HAP-1 (cell line): ENCODE measurements around the gene JADE1.

Experiments
- DNase-seq, 2 experiments: peaks; one replicate each; pipeline ENCODE4 v3.0.0-alpha.2; 2016 to 2020; ENCODE audit warnings: low spot score in 2 of 2
- H3K27me3 ChIP-seq: fragments of 250-450 bp; sonication (Bioruptor Pico); 2 replicates; pipeline ENCODE4 v1.5.1; 2020; ENCODE audit warnings: low read depth, mild to moderate bottlenecking, moderate library complexity
- H3K36me3 ChIP-seq: fragments of 250-450 bp; sonication (Bioruptor Pico); replicated peaks from 2 replicates; pipeline ENCODE4 v1.5.1; 2020; ENCODE audit warnings: mild to moderate bottlenecking
- H3K4me1 ChIP-seq: fragments of 250-450 bp; sonication (Bioruptor Pico); 2 replicates; pipeline ENCODE4 v1.5.1; 2020; ENCODE audit warnings: mild to moderate bottlenecking
- H3K4me3 ChIP-seq: fragments of 250-450 bp; sonication (Bioruptor Pico); 2 replicates; pipeline ENCODE4 v1.5.1; 2020; ENCODE audit warnings: mild to moderate bottlenecking, moderate library complexity
- H3K9me3 ChIP-seq: fragments of 250-450 bp; sonication (Bioruptor Pico); 2 replicates; pipeline ENCODE4 v1.5.1; 2020; ENCODE audit warnings: mild to moderate bottlenecking, moderate library complexity
- in situ Hi-C: fragments of 300-500 bp; cut with MboI; formaldehyde crosslinking; loops from 3 replicates; pipeline ENCODE4 v1.14.3; 2020; ENCODE audit warnings: low sequenced_read_pairs, inconsistent platforms, mixed read lengths

Gene JADE1

GRCh38 chr4:128840711-128841318, 31.3 kb downstream of the JADE1 start:
- in situ Hi-C loops: no loop called here
- DNase-seq: no peak
- H3K27me3 ChIP-seq: no peaks in the 10 kb centered on the region
- peaks cover 12% of the 10 kb centered on the region for H3K4me1 ChIP-seq
- H3K4me3 ChIP-seq: no peak overlapping the region
- no peaks in the 10 kb centered on the region for H3K9me3 ChIP-seq
- H3K36me3 ChIP-seq: peaks cover 41% of the 10 kb centered on the region

- in situ Hi-C loops: no loop called here
- no peak overlapping the region for H3K4me3 ChIP-seq
- DNase-seq: no peak
- H3K36me3 ChIP-seq: peaks cover 44% of the 10 kb centered on the region
- H3K4me1 ChIP-seq: peaks cover 12% of the 10 kb centered on the region
- no peaks in the 10 kb centered on the region for H3K27me3 ChIP-seq
- no peaks in the 10 kb centered on the region for H3K9me3 ChIP-seq
Measured at GRCh38 chr4:128841402-128841801, 31.9 kb downstream of the JADE1 start.

- peaks cover 77% of the 10 kb centered on the region for H3K36me3 ChIP-seq
- in situ Hi-C loops: no loop called here
- DNase-seq: no peak
Measured at GRCh38 chr4:128844931-128845330, 35.4 kb downstream of the JADE1 start.

GRCh38 chr4:128846063-128846462, 36.6 kb downstream of the JADE1 start:
- no peaks in the 10 kb centered on the region for H3K9me3 ChIP-seq
- peaks cover 82% of the 10 kb centered on the region for H3K36me3 ChIP-seq
- no peak overlapping the region for H3K4me3 ChIP-seq
- no peaks in the 10 kb centered on the region for H3K4me1 ChIP-seq
- H3K27me3 ChIP-seq: no peaks in the 10 kb centered on the region
- in situ Hi-C loops: no loop called here
- DNase-seq: no peak

More at GRCh38 chr4:128844931-128845330, 35.4 kb downstream of the JADE1 start:
- Histone ChIP-seq H3K9me3 (no peaks in the 10 kb centered on the region), H3K4me1 (no peaks in the 10 kb centered on the region), H3K4me3 (no peak overlapping the region), H3K27me3 (no peaks in the 10 kb centered on the region)

GRCh38 chr4:128847082-128847724, 37.7 kb downstream of the JADE1 start:
- peaks cover 93% of the 10 kb centered on the region for H3K36me3 ChIP-seq

GRCh38 chr4:128848461-128848860, 39.0 kb downstream of the JADE1 start:
- Histone ChIP-seq H3K36me3 (peaks cover 95% of the 10 kb centered on the region), H3K9me3 (no peaks in the 10 kb centered on the region), H3K4me3 (no peak overlapping the region), H3K4me1 (no peaks in the 10 kb centered on the region), H3K27me3 (no peaks in the 10 kb centered on the region)
- in situ Hi-C loops: no loop called here
- DNase-seq: no peak

More at GRCh38 chr4:128847082-128847724, 37.7 kb downstream of the JADE1 start:
- in situ Hi-C loops: no loop called here
- Histone ChIP-seq H3K4me3 (no peak overlapping the region), H3K27me3 (no peaks in the 10 kb centered on the region), H3K4me1 (no peaks in the 10 kb centered on the region), H3K9me3 (no peaks in the 10 kb centered on the region)
- DNase-seq: no peak

GRCh38 chr4:128850252-128850651, 40.8 kb downstream of the JADE1 start:
- Histone ChIP-seq H3K4me1 (no peaks in the 10 kb centered on the region), H3K27me3 (no peaks in the 10 kb centered on the region), H3K36me3 (peaks cover 92% of the 10 kb centered on the region), H3K9me3 (no peaks in the 10 kb centered on the region), H3K4me3 (no peak overlapping the region)
- in situ Hi-C loops: no loop called here
- no peak for DNase-seq

- in situ Hi-C loops: no loop called here
- no peaks in the 10 kb centered on the region for H3K27me3 ChIP-seq
- H3K36me3 ChIP-seq: peaks cover 90% of the 10 kb centered on the region
- H3K4me3 ChIP-seq: no peak overlapping the region
- no peaks in the 10 kb centered on the region for H3K9me3 ChIP-seq
- no peaks in the 10 kb centered on the region for H3K4me1 ChIP-seq
- no peak for DNase-seq
Measured at GRCh38 chr4:128853741-128854140, 44.2 kb downstream of the JADE1 start.

GRCh38 chr4:128854433-128854832, 44.9 kb downstream of the JADE1 start:
- Histone ChIP-seq H3K4me3 (no peak overlapping the region), H3K9me3 (no peaks in the 10 kb centered on the region), H3K4me1 (no peaks in the 10 kb centered on the region), H3K36me3 (peaks cover 89% of the 10 kb centered on the region), H3K27me3 (no peaks in the 10 kb centered on the region)
- no peak for DNase-seq
- in situ Hi-C loops: no loop called here

GRCh38 chr4:128855621-128856020, 46.1 kb downstream of the JADE1 start:
- no peak for DNase-seq
- H3K27me3 ChIP-seq: no peaks in the 10 kb centered on the region
- in situ Hi-C loops: no loop called here
- no peaks in the 10 kb centered on the region for H3K4me1 ChIP-seq
- H3K36me3 ChIP-seq: peaks cover 92% of the 10 kb centered on the region
- no peaks in the 10 kb centered on the region for H3K9me3 ChIP-seq
- H3K4me3 ChIP-seq: no peak overlapping the region

- in situ Hi-C loops: no loop called here
- no peak for DNase-seq
- Histone ChIP-seq H3K27me3 (no peaks in the 10 kb centered on the region), H3K4me1 (no peaks in the 10 kb centered on the region), H3K9me3 (no peaks in the 10 kb centered on the region), H3K4me3 (no peak overlapping the region), H3K36me3 (peaks cover 92% of the 10 kb centered on the region)
Measured at GRCh38 chr4:128856246-128856645, 46.7 kb downstream of the JADE1 start.

- no peak for DNase-seq
- Histone ChIP-seq H3K36me3 (peaks cover 88% of the 10 kb centered on the region), H3K9me3 (no peaks in the 10 kb centered on the region), H3K27me3 (no peaks in the 10 kb centered on the region), H3K4me1 (no peaks in the 10 kb centered on the region), H3K4me3 (no peak overlapping the region)
- in situ Hi-C loops: no loop called here
Measured at GRCh38 chr4:128858879-128859671, 49.6 kb downstream of the JADE1 start.

- Histone ChIP-seq H3K36me3 (peaks cover 84% of the 10 kb centered on the region), H3K4me1 (no peaks in the 10 kb centered on the region), H3K9me3 (no peaks in the 10 kb centered on the region), H3K27me3 (no peaks in the 10 kb centered on the region), H3K4me3 (no peak overlapping the region)
- in situ Hi-C loops: loop anchor here (5.0 to 10.0 kb wide), 3 partner anchors 293 to 665 kb away; no protein-coding TSS in a partner anchor
- DNase-seq: no peak
Measured at GRCh38 chr4:128859887-128860677, 50.6 kb downstream of the JADE1 start.
